ENCODE data around the gene USP40. TPM values are rescaled to one million over a fixed set of nuclear protein-coding genes. Genes with fewer than 3 reads are reported as not detected.
A peak's percentile ranks its signal among the peaks of the same experiment; 100 is the strongest.

Gene USP40
- polyA plus RNA-seq, 3 donors, result 4.0 to 13.5 (median 5.1) TPM

DNA sequence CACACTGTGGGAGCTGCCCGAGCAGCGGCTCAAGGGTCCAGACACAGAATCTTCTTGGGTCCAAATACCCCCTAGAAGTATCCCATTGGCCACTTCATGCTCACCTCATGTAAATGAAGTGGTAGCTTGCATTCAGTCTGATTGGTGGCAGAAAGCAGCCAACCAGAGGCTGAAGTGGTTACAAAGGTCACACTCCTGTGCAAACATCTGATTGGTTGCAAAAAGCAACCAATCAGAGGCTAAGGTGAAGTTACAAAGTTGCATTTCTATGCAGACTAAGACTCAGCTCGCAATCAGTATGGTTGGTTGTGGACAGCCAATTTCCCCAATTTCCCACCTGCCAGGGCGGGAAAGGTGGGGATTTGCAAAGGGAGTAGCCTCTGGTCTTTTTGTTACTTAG lies 118.0 kb downstream of the USP40 start:
- Mint-ChIP-seq H3K36me3 (peaks cover 92 to 99% of the 10 kb centered on the region in 2 donors), H3K4me1 (no peaks in the 10 kb centered on the region), H3K27ac (no peak overlapping the region), H3K9me3 (peaks cover 0 to 1% (median 0%) of the 10 kb centered on the region in 7 donors), H3K27me3 (ENCODE audit: low read depth in 3 of 3) (peaks cover 0 to 2% (median 0%) of the 10 kb centered on the region in 3 donors), H3K4me3 (no peak overlapping the region)
- no peak overlapping the region for H3K4me2 ChIP-seq (replicated peaks; ENCODE audit: extremely low read depth, low read length, poor library complexity, severe bottlenecking)
- H3K4me3 ChIP-seq (replicated peaks in 1 of 3; ENCODE audit: low read depth in 2 of 3, low read length in 3 of 3), result no peak overlapping the region
- TF ChIP-seq, protein P1, sequence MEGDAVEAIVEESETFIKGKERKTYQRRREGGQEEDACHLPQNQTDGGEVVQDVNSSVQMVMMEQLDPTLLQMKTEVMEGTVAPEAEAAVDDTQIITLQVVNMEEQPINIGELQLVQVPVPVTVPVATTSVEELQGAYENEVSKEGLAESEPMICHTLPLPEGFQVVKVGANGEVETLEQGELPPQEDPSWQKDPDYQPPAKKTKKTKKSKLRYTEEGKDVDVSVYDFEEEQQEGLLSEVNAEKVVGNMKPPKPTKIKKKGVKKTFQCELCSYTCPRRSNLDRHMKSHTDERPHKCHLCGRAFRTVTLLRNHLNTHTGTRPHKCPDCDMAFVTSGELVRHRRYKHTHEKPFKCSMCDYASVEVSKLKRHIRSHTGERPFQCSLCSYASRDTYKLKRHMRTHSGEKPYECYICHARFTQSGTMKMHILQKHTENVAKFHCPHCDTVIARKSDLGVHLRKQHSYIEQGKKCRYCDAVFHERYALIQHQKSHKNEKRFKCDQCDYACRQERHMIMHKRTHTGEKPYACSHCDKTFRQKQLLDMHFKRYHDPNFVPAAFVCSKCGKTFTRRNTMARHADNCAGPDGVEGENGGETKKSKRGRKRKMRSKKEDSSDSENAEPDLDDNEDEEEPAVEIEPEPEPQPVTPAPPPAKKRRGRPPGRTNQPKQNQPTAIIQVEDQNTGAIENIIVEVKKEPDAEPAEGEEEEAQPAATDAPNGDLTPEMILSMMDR (IDR thresholded peaks at IDR 0.05), result no peak
- H3K27ac ChIP-seq (ENCODE audit: low read depth in 1 of 2, low read length in 2 of 2), result no peak overlapping the region
- WGBS (ENCODE audit: insufficient coverage), result 90% methylated on average over 2 of the region's 4 CpGs
- peaks cover 45% of the 10 kb centered on the region for H4K20me1 ChIP-seq (ENCODE audit: insufficient read depth, low read length)
- H3K79me2 ChIP-seq (ENCODE audit: insufficient read depth, low read length), result no peaks in the 10 kb centered on the region
- no peaks in the 10 kb centered on the region for H3K27me3 ChIP-seq (ENCODE audit: control insufficient read depth in 2 of 2, insufficient read depth in 2 of 2, low read length in 2 of 2)
- no peak for DNase-seq
- intact Hi-C loops (cut with micrococcal nuclease), result no loop called here
- peaks cover 100% of the 10 kb centered on the region in 2 donors for H3K36me3 ChIP-seq (replicated peaks in 1 of 2; ENCODE audit: control insufficient read depth in 1 of 2, insufficient read depth in 2 of 2, low read length in 2 of 2)
- H3K9me3 ChIP-seq (replicated peaks in 1 of 2; ENCODE audit: control insufficient read depth in 1 of 2, insufficient read depth in 1 of 2, low read length in 2 of 2), result no peaks in the 10 kb centered on the region
- no peaks in the 10 kb centered on the region for H3K4me1 ChIP-seq (ENCODE audit: control insufficient read depth in 1 of 2, insufficient read depth in 2 of 2, low read length in 2 of 2)
- H3K9ac ChIP-seq (ENCODE audit: insufficient read depth, low read length, poor library complexity, severe bottlenecking), result no peak overlapping the region
- H2AFZ ChIP-seq (ENCODE audit: insufficient read depth, low read depth, low read length, poor library complexity, severe bottlenecking), result no peak overlapping the region

DNA sequence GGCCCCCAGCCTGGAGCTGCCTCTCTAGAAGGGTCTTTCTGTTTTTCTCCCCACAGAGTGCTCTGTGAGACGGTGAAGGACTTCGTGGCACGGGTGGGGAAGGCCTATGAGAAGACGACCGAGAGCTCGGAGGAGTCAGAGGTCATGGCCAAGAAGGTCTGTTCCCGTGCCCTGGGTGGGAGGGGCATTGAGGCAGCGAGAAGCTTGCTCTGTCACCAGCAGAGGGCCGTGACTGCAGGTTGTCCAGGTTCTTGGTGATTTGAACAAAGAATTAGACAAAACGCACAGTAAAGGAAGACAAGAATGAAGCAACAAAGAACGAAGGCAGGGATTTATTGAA lies 118.4 kb downstream of the USP40 start:
- H3K4me1 Mint-ChIP-seq, result no peaks in the 10 kb centered on the region
- H3K4me3 Mint-ChIP-seq, result no peak overlapping the region
- no peak overlapping the region for H2AFZ ChIP-seq (ENCODE audit: insufficient read depth, low read depth, low read length, poor library complexity, severe bottlenecking)
- H3K9ac ChIP-seq (ENCODE audit: insufficient read depth, low read length, poor library complexity, severe bottlenecking), result no peak overlapping the region
- H3K27ac ChIP-seq (ENCODE audit: low read depth in 1 of 2, low read length in 2 of 2), result no peak overlapping the region
- peaks cover 47% of the 10 kb centered on the region for H4K20me1 ChIP-seq (ENCODE audit: insufficient read depth, low read length)
- TF ChIP-seq, protein P1 (IDR thresholded peaks at IDR 0.05), result no peak
- peak overlapping the region in 1 of 7 donors; percentile 65 for H3K27ac Mint-ChIP-seq
- H3K9me3 Mint-ChIP-seq, result peaks cover 0 to 1% (median 0%) of the 10 kb centered on the region in 7 donors
- H3K9me3 ChIP-seq (replicated peaks in 1 of 2; ENCODE audit: control insufficient read depth in 1 of 2, insufficient read depth in 1 of 2, low read length in 2 of 2), result no peaks in the 10 kb centered on the region
- peaks cover 99 to 100% of the 10 kb centered on the region in 2 donors for H3K36me3 ChIP-seq (replicated peaks in 1 of 2; ENCODE audit: control insufficient read depth in 1 of 2, insufficient read depth in 2 of 2, low read length in 2 of 2)
- no peaks in the 10 kb centered on the region for H3K4me1 ChIP-seq (ENCODE audit: control insufficient read depth in 1 of 2, insufficient read depth in 2 of 2, low read length in 2 of 2)
- peaks cover 92 to 99% of the 10 kb centered on the region in 2 donors for H3K36me3 Mint-ChIP-seq
- H3K79me2 ChIP-seq (ENCODE audit: insufficient read depth, low read length), result no peaks in the 10 kb centered on the region
- 94% methylated on average over 10 of the region's 11 CpGs for WGBS (ENCODE audit: insufficient coverage)
- intact Hi-C loops (cut with micrococcal nuclease), result no loop called here
- DNase-seq, result no peak
- no peaks in the 10 kb centered on the region for H3K27me3 ChIP-seq (ENCODE audit: control insufficient read depth in 2 of 2, insufficient read depth in 2 of 2, low read length in 2 of 2)
- no peak overlapping the region for H3K4me2 ChIP-seq (replicated peaks; ENCODE audit: extremely low read depth, low read length, poor library complexity, severe bottlenecking)
- H3K27me3 Mint-ChIP-seq (ENCODE audit: low read depth in 3 of 3), result peaks cover 0 to 2% (median 0%) of the 10 kb centered on the region in 3 donors
- H3K4me3 ChIP-seq (replicated peaks in 1 of 3; ENCODE audit: low read depth in 2 of 3, low read length in 3 of 3), result no peak overlapping the region
